SK-N-DZ (cell line): ENCODE results near the gene PHF14.

ENCODE experiments used
- DNase-seq: peaks from one replicate; pipeline ENCODE4 v3.0.0-alpha.2; 2015; ENCODE audit warnings: low spot score

Gene PHF14

GRCh38 chr7:11206177-11206899 lies 232.7 kb downstream of the PHF14 start:
- peak; percentile 40 for DNase-seq

- peak; percentile 28 for DNase-seq
Measured at GRCh38 chr7:11207565-11207964, 233.9 kb downstream of the PHF14 start.

DNA sequence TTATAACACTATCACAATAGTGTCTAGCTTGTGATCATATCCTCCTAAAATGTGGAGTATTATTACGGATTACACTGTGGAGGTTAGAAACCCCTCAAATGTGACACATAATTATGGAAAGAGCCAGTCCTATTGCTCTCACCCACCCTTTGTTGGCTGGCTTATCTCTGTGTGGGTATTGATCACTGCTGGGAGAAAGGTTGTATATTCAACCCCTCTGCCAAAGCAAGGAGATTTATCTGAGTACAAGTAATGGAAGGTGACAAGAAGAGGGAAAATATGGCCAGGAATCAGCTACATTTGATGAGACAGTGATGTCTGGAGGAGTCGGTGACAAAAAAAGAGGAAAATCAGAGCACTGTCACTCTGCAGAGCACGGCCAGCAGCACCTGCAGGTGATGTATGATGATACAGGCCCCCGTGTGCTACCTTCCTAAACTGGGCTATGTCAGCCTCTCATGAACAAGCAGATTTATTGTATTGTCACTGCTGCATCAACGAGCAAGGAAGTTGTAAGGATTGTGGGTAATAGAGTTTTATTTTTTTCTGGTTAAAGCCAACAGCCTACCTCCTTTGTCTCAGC lies 235.3 kb downstream of the PHF14 start:
- no peak for DNase-seq

- DNase-seq = no peak
Measured at GRCh38 chr7:11210374-11210773, 236.7 kb downstream of the PHF14 start.

- peak; percentile 72 for DNase-seq
Measured at GRCh38 chr7:11212080-11212711, 238.5 kb downstream of the PHF14 start.

GRCh38 chr7:11212816-11213215 lies 239.1 kb downstream of the PHF14 start:
- no peak for DNase-seq

- DNase-seq = no peak
Measured at GRCh38 chr7:11213266-11213665, 239.6 kb downstream of the PHF14 start.

DNA sequence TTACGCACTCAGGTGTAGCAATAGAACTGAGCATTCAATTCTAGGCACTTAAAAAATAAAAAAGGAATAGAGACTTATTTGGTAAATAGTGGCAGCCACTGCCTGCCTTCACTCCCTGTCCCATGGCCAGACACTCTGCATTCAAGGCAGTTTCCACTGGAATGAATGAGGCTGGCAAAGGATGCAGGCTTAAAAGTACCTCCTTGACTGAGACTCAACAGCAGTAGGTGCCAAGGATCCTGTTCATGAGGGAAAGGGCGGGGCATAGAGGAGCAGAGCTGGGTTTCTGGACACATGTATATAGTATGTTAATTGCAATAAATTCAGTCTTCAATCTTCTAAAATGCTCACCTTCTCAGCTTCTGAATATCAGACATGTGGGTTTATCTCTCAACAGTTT lies 242.6 kb downstream of the PHF14 start:
- DNase-seq = no peak

- DNase-seq = no peak
Measured at GRCh38 chr7:11217848-11218565, 244.3 kb downstream of the PHF14 start.
